ENCODE measurements around the gene SGK1.
A peak's percentile ranks its signal among the peaks of the same experiment; 100 is the strongest.
"Not testable (repeated sequence)": the region's sequence is repeated elsewhere in the genome, so short reads cannot be mapped to it uniquely, and the experiment has no call there.

The SGK1 gene

DNA sequence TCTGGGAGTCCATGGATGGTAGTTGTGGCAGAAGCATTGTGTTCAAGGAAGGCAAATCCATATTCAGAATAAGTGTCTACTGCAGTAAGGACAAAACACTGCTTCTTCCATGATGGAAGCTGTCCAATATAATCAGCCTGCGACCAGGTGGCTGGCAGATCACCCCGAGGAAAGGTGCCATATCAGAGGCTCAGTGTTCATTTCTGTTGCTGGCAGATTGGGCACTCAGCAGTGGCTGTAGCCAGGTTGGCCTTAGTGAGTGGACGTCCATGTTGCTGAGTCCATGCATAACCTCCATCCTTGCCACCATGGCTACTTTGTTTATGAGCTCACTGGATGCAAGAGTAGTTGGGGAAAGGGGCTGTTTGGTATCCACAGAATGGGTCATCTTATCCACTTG lies 130.2 kb downstream of the SGK1 start:
- no peak for ATAC-seq
- Mint-ChIP-seq H3K4me1 (no peaks in the 10 kb centered on the region), H3K27ac (no peak overlapping the region), H3K4me3 (no peak overlapping the region), H3K9me3 (no peaks in the 10 kb centered on the region), H3K36me3 (no peaks in the 10 kb centered on the region)
- no peak for DNase-seq (ENCODE audit: low spot score in 2 of 2)

DNA sequence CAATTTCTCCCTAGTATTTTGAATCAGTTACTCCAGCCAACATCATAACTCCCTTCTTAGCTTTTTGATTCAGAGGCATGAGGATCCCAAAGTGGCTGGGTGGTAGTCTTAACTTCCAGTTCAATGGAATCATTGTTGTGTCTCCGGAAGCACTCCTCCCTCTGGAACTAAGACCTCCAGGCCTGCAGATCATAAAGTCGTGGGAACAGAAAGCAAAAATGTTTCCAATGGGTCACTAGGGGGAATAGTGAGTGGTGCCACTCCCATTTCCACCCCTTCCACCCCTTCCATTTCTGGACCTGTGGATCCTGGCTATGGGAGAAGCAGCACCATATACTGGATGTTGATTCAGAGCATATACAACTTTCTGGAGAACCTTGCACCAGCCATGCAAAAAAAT lies 130.8 kb downstream of the SGK1 start:
- Mint-ChIP-seq H3K9me3 (no peaks in the 10 kb centered on the region), H3K4me1 (no peaks in the 10 kb centered on the region), H3K4me3 (no peak overlapping the region), H3K27ac (no peak overlapping the region), H3K36me3 (no peaks in the 10 kb centered on the region)
- ATAC-seq, result no peak
- DNase-seq (ENCODE audit: low spot score in 2 of 2), result no peak

DNA sequence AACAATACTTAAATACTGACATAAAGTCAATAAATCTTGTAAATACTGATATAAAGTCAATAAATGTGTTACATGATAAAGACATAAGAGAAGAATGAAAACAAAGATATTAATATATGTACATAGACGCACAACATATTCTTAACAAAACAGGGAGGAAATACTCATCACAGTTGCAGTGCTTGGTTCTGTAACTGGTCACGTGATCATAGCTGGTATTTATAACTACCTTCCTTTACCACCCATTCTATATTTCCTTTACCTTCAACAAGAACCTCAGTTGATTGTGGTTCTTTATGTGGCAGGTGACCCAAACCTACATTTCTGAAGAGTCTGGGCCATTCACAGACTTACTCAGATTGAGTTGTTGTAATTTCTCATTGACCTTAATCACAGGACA lies 131.6 kb downstream of the SGK1 start:
- Mint-ChIP-seq H3K4me3 (no peak overlapping the region), H3K36me3 (no peaks in the 10 kb centered on the region), H3K4me1 (no peaks in the 10 kb centered on the region), H3K9me3 (no peaks in the 10 kb centered on the region), H3K27ac (no peak overlapping the region)
- no peak for DNase-seq (ENCODE audit: low spot score in 2 of 2)
- no peak for ATAC-seq

DNA sequence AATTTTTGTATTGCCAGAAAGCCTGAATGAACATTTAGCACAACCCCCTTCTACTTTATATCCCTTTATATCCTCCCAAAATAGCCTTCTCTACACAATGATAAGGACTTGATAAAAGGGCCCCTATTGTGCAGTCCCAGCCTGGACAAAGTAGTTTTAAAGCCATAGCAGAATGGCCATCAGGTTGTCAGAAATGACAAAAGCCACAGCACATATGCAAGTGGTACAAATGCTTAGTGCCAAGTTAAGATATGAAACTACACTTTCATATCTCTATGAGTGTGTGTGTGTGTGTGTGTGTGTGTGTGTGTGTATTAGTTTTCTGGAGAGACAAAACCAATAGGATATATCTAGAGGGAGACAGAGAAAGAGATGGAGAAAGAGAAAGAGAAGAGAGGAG lies 132.6 kb downstream of the SGK1 start:
- ATAC-seq, result no peak
- no peaks in the 10 kb centered on the region for H3K4me1 Mint-ChIP-seq
- no peaks in the 10 kb centered on the region for H3K36me3 Mint-ChIP-seq
- H3K9me3 Mint-ChIP-seq, result no peaks in the 10 kb centered on the region
- no peak for DNase-seq (ENCODE audit: low spot score in 2 of 2)
- no peak overlapping the region for H3K27ac Mint-ChIP-seq
- H3K4me3 Mint-ChIP-seq, result no peak overlapping the region

DNA sequence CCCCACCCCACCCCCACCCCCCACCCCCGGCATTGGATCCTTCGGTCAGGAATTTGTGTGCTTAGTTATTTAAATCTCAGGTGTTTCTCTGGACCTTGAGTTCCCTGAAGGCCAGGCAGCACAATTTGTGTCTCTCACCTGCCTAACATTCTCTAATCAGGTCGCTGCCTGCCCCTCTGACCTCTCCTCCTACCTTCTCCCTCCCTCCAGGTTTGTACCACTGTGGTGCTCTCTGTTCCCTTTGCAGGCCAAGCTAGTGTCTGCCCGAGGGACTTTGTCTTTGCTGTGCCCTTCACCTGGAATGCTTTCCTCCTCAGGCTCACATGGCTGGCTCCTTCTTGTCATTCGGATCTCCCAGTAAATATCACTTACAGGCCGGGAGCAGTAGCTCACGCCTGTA lies 134.1 kb downstream of the SGK1 start:
- DNase-seq (ENCODE audit: low spot score in 2 of 2), result no peak
- Mint-ChIP-seq H3K4me1 (no peaks in the 10 kb centered on the region), H3K27ac (no peak overlapping the region), H3K36me3 (no peaks in the 10 kb centered on the region), H3K9me3 (no peaks in the 10 kb centered on the region), H3K4me3 (no peak overlapping the region)
- ATAC-seq, result no peak

DNA sequence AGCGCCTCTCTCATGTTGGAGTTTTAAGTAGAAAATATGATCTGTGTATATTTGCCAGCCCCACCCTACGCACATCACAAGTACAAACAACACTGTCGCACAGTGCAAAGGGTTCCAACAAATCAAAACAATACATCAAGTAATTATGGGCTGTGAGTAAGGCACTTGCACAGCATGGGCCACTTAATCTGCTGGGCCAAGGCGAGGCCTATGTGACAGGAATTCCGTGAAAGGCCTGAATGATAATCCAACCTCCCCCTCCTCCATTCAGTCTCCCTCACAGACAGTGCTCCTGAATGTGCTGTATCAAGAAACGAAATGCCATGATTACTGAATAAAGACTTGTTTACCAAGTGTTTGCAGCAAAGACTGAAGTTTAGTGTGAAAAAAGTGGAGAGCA lies 135.4 kb downstream of the SGK1 start:
- H3K9me3 Mint-ChIP-seq, result no peaks in the 10 kb centered on the region
- peaks cover 10% of the 10 kb centered on the region for H3K36me3 Mint-ChIP-seq

DNA sequence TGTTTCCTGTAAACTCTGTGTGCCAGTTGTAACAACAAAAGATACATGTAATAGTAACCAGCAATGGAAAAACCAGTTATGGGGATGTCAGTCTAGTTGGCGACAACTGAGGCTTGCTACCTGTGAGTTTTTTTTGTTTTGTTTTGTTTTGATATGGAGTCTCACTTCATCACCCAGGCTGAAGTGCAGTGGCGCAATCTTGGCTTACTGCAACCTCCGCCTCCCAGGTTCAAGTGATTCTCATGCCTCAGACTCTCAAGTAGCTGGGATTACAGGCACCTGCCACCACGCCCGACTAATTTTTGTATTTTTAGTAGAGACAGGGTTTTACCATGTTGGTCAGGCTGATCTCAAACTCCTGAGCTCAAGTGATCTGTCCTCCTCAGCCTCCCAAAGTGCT lies 136.2 kb downstream of the SGK1 start:
- not testable (repeated sequence) for H3K9me3 Mint-ChIP-seq; H3K27ac Mint-ChIP-seq; DNase-seq (ENCODE audit: low spot score in 2 of 2); ATAC-seq; H3K4me3 Mint-ChIP-seq
- Mint-ChIP-seq H3K36me3 (peaks cover 10% of the 10 kb centered on the region), H3K4me1 (peaks cover 17% of the 10 kb centered on the region)

More for the DNA sequence above, 135.4 kb downstream of the SGK1 start:
- ATAC-seq (no peak), DNase-seq (ENCODE audit: low spot score in 2 of 2) (no peak)
- no peak overlapping the region for H3K4me3 Mint-ChIP-seq
- no peak overlapping the region for H3K27ac Mint-ChIP-seq
- H3K4me1 Mint-ChIP-seq, result peaks cover 12% of the 10 kb centered on the region

DNA sequence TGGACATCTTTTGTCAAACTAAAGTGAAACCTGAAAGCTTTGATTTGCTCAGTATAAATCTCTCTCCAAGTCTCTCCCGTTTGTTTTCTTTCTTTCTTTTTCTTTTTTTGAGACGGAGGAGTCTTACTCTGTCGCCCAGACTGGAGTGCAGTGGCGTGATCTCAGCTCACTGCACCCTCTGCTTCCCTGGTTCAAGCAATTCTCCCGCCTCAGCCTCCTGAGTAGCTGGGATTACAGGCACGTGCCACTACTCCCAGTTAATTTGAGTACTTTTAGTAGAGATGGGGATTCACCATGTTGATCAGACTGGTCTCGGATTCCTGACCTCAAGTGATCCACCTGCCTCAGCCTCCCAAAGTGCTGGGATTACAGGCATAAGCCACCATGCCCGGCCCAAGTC lies 136.7 kb downstream of the SGK1 start:
- H3K27ac Mint-ChIP-seq; ATAC-seq; H3K4me3 Mint-ChIP-seq; DNase-seq (ENCODE audit: low spot score in 2 of 2); H3K9me3 Mint-ChIP-seq: not testable (repeated sequence)
- Mint-ChIP-seq H3K4me1 (peaks cover 17% of the 10 kb centered on the region), H3K36me3 (peaks cover 10% of the 10 kb centered on the region)

DNA sequence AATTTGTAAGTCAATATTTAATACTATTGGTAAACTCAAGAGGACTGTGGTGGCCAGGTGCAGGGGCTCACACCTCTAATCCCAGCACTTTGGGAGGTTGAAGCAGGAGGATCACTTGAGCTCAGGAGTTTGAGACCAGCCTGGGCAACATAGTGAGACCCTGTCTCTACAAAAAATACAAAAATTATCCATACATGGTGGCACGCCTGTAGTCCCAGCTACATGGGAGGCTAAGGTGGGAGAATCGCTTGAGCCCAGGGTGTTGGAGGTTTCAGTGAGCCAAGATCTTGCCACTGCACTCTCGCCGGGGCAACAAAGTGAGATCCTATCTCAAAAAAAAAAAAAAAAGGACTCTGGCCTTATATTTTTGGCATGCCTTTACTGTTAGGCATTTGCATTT lies 137.4 kb downstream of the SGK1 start:
- not testable (repeated sequence) for DNase-seq (ENCODE audit: low spot score in 2 of 2); H3K27ac Mint-ChIP-seq; H3K4me3 Mint-ChIP-seq; ATAC-seq; H3K9me3 Mint-ChIP-seq
- Mint-ChIP-seq H3K36me3 (peaks cover 17% of the 10 kb centered on the region), H3K4me1 (peaks cover 23% of the 10 kb centered on the region)

DNA sequence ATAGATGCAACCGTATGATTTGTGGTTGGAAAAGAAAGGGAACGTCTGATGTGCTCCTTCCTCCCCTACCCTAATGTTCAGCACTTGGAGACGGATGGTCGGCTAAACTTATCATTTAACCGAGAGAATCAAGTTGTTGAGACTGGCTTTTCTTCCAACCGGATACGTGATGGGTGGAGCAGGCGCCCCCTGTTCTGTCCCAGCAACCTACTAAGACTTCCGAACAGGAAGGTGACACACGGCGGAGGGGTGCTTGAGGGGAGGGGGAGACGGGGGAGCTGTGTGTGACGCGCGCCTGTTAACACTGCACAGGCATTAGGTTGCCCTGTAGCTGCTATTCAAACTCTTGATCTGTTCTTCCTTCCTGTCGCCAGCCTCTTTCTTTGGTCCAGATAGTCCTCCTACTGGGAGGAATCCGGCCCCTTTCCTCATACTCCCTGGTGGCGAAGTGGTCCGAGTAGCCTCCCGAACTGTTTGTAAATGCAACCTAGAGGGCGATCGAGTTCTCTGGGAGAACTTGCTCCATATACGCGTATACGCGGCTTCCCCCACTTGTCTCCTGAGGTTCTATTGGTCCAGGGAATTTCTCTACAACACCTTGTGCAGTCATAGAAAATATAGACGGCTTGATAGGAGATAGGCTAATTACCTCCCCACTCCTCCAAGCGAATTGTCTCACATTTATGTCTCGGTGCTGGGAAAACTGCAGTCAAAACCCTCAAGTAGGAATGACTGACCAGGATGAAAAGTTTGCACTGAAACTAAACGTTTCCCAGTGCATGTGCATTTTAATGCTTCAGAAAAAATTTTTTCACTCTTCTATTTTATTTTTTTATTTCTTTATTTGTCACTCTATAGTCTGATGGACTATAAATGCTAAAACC lies 139.5 kb downstream of the SGK1 start:
- DNase-seq (ENCODE audit: low spot score in 2 of 2) (peak; percentile 45 to 80), ATAC-seq (peak; percentile 79)
- Mint-ChIP-seq H3K4me3 (peak overlapping the region; percentile 90), H3K27ac (peak overlapping the region; percentile 95), H3K9me3 (no peaks in the 10 kb centered on the region), H3K4me1 (peaks cover 36% of the 10 kb centered on the region), H3K36me3 (peaks cover 35% of the 10 kb centered on the region)

DNA sequence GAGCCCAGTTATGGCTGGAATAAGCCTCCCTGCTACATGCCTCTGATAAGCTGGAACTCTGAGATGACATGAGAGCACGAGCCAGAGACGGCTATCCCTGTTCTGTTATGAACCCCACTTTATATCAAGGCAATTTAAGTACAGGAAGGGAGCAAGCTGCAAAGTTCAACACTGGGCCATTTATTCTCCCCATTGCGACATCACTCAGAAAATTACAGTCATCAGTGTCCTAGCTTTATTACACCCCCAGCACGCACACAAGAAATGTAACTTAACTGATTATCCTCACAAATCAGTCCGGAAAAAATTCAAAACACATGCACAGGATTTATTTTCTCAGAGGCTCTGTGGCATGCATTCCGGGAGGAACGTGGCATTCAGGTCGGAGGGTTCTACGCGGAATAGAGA lies 140.2 kb downstream of the SGK1 start:
- Mint-ChIP-seq H3K4me1 (peaks cover 42% of the 10 kb centered on the region), H3K27ac (peak overlapping the region; percentile 95), H3K36me3 (peaks cover 42% of the 10 kb centered on the region), H3K9me3 (no peaks in the 10 kb centered on the region), H3K4me3 (peak overlapping the region; percentile 90)
- DNase-seq (ENCODE audit: low spot score in 2 of 2), result no peak
- ATAC-seq, result no peak

DNA sequence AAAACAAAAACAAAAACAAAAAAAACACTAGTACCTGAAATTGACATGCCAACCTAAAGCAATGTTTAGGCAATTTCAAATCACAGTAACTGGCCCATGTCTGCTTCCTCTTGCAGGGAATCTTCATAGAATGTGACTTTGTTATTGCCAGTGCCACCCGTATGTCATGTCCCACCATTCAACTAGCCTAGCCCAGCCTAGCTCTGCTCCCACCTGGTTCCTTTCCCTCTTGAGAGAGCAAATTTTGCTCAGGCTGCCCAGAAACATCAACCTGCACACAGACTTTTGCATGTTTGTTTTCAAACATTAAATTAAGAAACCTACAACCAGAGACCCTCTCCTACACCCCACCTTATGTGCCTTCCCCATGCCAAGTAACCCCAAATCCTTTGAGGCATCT lies 140.7 kb downstream of the SGK1 start:
- no peak for DNase-seq (ENCODE audit: low spot score in 2 of 2)
- Mint-ChIP-seq H3K9me3 (no peaks in the 10 kb centered on the region), H3K4me3 (peak overlapping the region; percentile 90), H3K27ac (peak overlapping the region; percentile 95), H3K4me1 (peaks cover 42% of the 10 kb centered on the region), H3K36me3 (peaks cover 47% of the 10 kb centered on the region)
- no peak for ATAC-seq

DNA sequence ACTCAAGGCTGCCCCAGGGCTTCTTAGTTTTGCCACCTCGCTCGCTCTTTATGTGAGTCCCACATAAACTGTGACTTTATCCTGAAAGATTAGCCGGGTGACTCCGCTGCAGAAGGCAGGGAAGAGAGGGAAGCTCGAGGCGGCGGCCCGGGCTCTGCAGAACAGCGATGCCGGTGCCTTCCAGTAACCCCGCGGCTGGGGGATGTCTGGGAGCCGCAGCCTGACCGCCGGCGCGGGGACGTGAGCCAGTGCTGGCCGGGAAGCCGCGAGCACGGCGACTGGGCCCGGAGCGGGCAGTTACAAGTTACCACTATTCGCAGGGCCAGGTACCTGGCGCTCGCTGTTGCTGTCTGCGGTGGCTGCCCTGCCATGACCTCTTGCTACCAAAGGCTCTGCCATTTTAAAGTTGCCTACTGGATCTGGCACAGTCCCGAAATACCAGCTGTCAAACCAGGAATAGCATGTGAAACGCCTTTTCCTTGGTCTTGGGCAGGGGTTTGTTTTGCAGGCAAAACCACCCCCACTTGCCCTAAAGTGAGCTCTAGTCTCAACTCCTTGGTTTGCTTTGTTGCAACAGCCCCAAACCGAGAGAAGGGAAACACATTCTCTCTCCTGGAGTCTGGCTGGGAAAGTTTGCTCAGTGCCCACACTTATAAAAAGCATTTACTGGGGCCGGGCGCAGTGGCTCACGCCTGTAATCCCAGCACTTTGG lies 141.5 kb downstream of the SGK1 start:
- H3K27ac Mint-ChIP-seq, result peak overlapping the region; percentile 90
- H3K4me1 Mint-ChIP-seq, result peaks cover 48% of the 10 kb centered on the region
- DNase-seq (ENCODE audit: low spot score in 2 of 2) (no peak), ATAC-seq (no peak)
- H3K36me3 Mint-ChIP-seq, result peaks cover 55% of the 10 kb centered on the region
- peak overlapping the region; percentile 90 for H3K4me3 Mint-ChIP-seq
- H3K9me3 Mint-ChIP-seq, result no peaks in the 10 kb centered on the region

DNA sequence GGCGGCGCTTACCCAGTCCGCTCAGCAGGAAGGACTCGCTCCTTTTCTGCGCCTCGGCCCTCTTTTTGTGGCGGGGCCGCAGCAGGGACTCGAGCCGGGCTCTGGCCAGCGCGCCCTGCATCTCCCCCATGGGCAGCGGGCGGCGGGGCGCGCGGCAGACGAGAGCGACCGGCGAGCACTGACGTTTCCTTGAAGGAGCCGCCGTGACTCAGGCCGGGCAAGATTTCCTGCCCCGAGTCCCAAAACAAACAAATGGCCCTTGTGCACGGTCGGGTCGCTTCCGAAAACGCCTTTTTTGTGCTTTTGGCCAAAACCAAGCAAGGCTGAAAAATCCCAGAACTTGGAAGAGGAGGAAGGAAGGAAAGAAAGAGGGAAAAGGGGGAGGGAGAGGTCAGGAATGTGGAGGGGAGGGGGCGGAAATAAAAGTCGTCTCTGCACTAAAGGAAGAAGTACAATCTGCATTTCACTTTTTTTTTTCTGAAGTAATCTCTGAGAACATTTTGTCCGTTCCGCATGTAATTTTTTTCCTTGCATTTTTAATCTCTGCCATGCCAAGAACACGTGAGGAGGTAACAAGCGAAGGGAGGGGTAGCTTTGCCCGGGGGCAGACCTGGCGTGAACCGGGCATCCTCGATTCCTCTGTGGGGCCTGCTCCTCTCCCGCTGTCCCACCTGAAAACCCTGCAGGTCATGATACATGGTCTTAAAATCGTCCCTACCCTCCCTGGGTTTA lies 142.2 kb downstream of the SGK1 start:
- peak overlapping the region; percentile 90 for H3K27ac Mint-ChIP-seq
- peaks cover 62% of the 10 kb centered on the region for H3K36me3 Mint-ChIP-seq
- peak overlapping the region; percentile 90 for H3K4me3 Mint-ChIP-seq
- H3K9me3 Mint-ChIP-seq, result no peaks in the 10 kb centered on the region
- H3K4me1 Mint-ChIP-seq, result peaks cover 55% of the 10 kb centered on the region
- ATAC-seq, result peak; percentile 38
- peak in 1 of 2 donors; percentile 54 for DNase-seq (ENCODE audit: low spot score in 2 of 2)

All from stimulated activated effector memory CD8-positive, alpha-beta T cell treated with anti-CD3 and anti-CD28 coated beads, Interleukin-12 subunit alpha, Interleukin-12 subunit beta, amount 100 ng/mL, for 72 hours (primary cell).